Stimulated activated CD8-positive, alpha-beta memory T cell treated with anti-CD3 and anti-CD28 coated beads, Interleukin-7, amount 100 ng/mL, for 1 hour (primary cell): ENCODE results near the gene ABHD15.
A peak's percentile ranks its signal among the peaks of the same experiment; 100 is the strongest.

ENCODE experiments used
- DNase-seq, 2 donors: peaks; one replicate each; pipeline ENCODE4 v3.0.0-alpha.2; 2020; ENCODE audit warnings: low read depth in 2 of 2

The ABHD15 gene

GRCh38 chr17:29595107-29595942 is 28.5 kb upstream of the ABHD15 start:
- no peak for DNase-seq

GRCh38 chr17:29594519-29595090 is 27.8 kb upstream of the ABHD15 start:
- no peak for DNase-seq

GRCh38 chr17:29593591-29594518 is 27.0 kb upstream of the ABHD15 start:
- DNase-seq: no peak

GRCh38 chr17:29592850-29593551 is 26.2 kb upstream of the ABHD15 start, which contains the start of gene ANKRD13B:
Gene ANKRD13B (plus strand): TSS chr17:29593132. CDS start chr17:29593622, 490 bp downstream.
- DNase-seq: no peak

- DNase-seq: peak; percentile 53 to 65
Measured at GRCh38 chr17:29591737-29592608, 25.1 kb upstream of the ABHD15 start.

GRCh38 chr17:29591146-29591736 is 24.4 kb upstream of the ABHD15 start:
- no peak for DNase-seq

- DNase-seq: no peak
Measured at GRCh38 chr17:29590411-29591145, 23.7 kb upstream of the ABHD15 start.

GRCh38 chr17:29589524-29590410 is 22.9 kb upstream of the ABHD15 start, which contains the start of gene GIT1:
Gene GIT1 (minus strand): TSS chr17:29589648. CDS start chr17:29589378, 270 bp downstream.
- peak; percentile 63 for DNase-seq

GRCh38 chr17:29588562-29589411 is 21.9 kb upstream of the ABHD15 start:
- no peak for DNase-seq

GRCh38 chr17:29588017-29588561 is 21.3 kb upstream of the ABHD15 start:
- DNase-seq: no peak

- DNase-seq: no peak
Measured at GRCh38 chr17:29587591-29587990, 20.8 kb upstream of the ABHD15 start.

GRCh38 chr17:29586676-29587469 is 20.0 kb upstream of the ABHD15 start:
- DNase-seq: no peak

GRCh38 chr17:29585080-29585751 is 18.4 kb upstream of the ABHD15 start:
- DNase-seq: no peak

- no peak for DNase-seq
Measured at GRCh38 chr17:29584452-29585079, 17.7 kb upstream of the ABHD15 start.
